Measurements from ENCODE around the gene CSNK2A2.

The CSNK2A2 gene

GRCh38 chr16:58129097-58129936 lies 68.6 kb downstream of the CSNK2A2 start, which contains the start of gene CFAP20:
TSS of gene CFAP20 (minus strand) at chr16:58129381. CDS start at chr16:58129115, 266 bp downstream.
- peak; percentile 96 for DNase-seq

GRCh38 chr16:58128711-58129096 lies 69.2 kb downstream of the CSNK2A2 start:
- no peak for DNase-seq

DNA sequence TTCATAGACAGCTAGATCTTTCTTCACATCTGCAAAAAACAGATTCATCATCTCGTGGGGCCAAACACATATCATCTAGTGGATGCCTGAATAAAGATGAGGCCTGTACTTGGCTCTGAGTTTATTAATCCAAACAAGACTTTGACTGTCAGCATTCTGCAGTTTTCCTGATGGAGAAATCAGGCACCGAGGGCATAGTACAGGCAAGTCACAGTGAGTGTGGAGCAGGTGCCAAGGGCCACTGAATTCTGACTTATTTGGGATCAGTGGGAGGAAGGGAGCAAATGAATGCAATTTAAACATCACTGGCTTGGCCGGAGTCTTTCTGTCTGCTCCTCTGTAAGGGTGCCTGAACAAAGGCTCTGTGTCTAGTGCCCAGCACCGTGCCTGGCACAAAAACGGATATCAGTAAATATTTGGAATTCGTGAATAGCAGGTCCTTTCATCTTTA lies 69.7 kb downstream of the CSNK2A2 start:
- no peak for DNase-seq

DNA sequence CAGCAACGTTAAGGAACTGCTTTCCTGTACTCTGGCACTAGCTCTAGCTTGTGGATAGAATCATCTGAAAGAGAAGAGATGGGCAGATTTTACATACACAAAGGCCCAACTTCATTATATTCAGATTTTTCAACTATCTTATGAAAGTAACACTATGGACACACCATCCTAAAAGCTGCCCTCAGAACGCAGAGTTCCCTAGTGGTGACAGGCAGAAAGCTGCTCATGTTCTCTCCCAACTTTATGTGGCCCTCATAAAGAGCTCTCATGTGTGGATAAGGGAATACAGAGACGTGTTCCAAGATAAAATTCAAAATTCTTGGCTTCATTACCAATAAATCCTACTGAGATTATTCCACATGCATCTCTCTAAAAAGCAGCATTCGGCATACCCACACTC lies 70.3 kb downstream of the CSNK2A2 start:
- no peak for DNase-seq

- DNase-seq = peak; percentile 16
These were observed 70.8 kb downstream of the CSNK2A2 start for GRCh38 chr16:58127033-58127556.

- DNase-seq = no peak
These were observed 71.4 kb downstream of the CSNK2A2 start for GRCh38 chr16:58126451-58126961.

DNA sequence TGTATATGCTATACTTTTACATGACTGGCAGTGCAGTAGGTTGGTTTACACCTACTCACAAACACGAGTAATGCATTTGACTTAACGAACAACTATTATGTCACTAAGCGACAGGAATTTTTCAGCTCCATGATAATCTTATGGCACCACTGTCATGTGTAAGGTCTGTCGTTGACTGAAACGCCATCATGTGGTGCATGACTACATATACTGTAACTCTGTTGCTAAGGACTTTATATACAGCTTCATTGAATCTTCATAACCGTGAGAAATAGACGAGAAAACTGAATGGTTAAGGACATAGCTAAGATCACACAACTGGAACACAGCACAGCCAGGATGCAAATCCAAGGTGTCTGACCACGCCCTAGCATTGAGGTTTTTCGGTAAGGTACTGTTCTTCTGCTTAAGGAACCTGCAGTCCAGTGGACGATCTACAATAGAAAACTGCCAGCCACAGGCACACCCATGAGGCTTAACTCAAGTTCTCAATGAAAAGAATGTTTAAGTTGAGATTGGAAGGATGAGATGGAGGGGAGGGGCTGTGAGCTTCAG lies 72.0 kb downstream of the CSNK2A2 start:
- DNase-seq = no peak

- DNase-seq = no peak
These were observed 72.9 kb downstream of the CSNK2A2 start for GRCh38 chr16:58125041-58125440.

DNA sequence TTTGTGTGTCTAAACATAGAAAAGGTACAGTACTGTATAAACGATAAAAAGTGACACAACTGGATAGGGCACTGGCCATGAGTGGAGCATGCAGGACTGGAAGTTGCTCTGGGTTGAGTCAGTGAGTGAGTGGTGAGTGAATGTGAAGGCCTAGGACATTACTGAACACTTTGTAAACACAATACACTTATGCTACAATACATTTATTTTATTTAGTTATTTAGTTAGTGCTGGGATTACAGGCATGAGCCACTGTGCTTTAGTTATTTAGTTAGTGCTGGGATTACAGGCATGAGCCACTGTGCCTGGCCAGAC lies 73.3 kb downstream of the CSNK2A2 start:
- DNase-seq = no peak

DNA sequence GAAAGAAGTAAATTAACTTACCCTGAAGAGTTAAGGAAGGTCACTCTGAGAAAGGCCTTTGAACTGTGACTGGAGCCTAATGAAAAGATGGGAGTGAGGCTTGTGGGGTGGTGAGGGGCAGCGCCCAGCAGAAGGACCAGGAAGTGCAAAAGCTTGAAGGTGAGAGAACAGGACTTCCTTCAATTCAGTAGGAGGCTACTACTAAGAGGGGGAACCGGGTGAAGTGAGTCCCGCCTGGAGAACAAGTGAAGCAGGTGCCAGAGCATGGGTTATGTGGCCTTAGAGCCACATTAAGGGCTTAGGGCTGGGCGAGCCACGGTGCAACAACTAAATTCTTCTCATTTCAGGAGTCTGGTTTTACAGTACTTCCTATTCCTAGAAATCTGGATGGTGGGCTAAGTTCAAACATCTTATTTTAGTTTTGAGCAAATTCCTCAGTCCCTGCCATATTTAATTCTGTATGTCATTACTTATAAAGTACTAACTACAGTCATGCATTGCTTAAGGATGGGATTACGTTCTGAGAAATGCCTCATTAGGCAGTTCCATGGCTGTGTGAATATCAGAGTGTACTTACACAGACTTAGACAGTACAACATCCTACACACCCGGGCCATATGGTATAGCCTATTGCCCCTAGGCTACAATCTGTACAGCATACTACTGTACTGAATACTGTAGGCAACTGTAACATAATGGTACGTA lies 73.9 kb downstream of the CSNK2A2 start:
- no peak for DNase-seq

GRCh38 chr16:58121132-58121531 lies 76.8 kb downstream of the CSNK2A2 start:
- no peak for DNase-seq

- no peak for DNase-seq
These were observed 77.7 kb downstream of the CSNK2A2 start for GRCh38 chr16:58120234-58120633.

- DNase-seq = peak; percentile 1
These were observed 78.4 kb downstream of the CSNK2A2 start for GRCh38 chr16:58119509-58119845.

DNA sequence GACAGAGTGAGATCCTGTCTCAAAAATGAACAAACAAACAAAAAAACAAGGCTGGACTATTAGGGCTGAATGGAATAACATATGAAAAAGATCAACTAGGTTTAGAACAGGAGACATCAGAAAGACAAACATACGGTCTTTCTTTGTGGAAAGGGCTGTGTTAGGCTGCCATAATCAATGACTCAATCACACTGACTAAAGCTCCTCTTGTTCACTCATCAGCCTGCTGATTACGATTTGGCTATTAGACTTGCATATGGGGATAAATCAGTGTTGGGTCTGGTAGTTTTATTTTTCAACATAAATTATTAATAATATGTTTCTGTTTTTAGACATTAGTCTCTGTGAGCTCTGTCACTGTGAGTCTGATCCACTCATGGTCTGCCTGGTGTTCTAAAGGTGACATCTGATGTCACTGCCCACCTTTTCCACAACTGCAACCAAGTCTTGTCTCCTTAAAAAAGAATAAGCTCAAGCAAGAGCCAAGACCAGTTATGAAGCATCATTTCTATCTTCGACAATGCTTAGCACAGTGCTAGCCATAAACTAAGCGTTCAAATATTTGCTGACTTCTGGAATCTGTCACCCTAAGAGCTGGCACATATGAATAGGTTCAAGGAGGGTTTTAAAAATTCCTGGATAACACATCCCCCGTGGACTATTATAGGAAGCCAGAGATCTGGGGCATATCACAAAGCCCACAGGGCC lies 79.0 kb downstream of the CSNK2A2 start:
- DNase-seq = no peak

DNA sequence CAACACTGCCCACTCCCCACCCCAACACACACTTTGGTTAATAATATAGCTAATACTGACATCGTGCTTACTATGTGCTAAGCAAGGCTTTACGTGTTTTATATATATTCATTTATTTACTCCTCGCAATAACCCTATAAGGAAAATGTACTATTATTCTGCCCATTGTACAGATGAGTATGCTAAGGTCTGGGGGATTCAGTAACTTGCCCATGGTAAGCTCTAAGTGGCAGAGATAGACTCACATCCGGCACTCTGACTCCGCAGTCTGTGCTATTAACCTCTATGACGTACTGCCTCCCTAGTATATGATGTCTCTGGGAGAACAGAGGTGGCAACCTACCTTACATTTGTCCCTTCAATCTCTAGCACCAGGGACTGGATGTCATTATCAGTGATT lies 81.4 kb downstream of the CSNK2A2 start:
- no peak for DNase-seq

GRCh38 chr16:58116081-58116480 lies 81.8 kb downstream of the CSNK2A2 start:
- no peak for DNase-seq

DNA sequence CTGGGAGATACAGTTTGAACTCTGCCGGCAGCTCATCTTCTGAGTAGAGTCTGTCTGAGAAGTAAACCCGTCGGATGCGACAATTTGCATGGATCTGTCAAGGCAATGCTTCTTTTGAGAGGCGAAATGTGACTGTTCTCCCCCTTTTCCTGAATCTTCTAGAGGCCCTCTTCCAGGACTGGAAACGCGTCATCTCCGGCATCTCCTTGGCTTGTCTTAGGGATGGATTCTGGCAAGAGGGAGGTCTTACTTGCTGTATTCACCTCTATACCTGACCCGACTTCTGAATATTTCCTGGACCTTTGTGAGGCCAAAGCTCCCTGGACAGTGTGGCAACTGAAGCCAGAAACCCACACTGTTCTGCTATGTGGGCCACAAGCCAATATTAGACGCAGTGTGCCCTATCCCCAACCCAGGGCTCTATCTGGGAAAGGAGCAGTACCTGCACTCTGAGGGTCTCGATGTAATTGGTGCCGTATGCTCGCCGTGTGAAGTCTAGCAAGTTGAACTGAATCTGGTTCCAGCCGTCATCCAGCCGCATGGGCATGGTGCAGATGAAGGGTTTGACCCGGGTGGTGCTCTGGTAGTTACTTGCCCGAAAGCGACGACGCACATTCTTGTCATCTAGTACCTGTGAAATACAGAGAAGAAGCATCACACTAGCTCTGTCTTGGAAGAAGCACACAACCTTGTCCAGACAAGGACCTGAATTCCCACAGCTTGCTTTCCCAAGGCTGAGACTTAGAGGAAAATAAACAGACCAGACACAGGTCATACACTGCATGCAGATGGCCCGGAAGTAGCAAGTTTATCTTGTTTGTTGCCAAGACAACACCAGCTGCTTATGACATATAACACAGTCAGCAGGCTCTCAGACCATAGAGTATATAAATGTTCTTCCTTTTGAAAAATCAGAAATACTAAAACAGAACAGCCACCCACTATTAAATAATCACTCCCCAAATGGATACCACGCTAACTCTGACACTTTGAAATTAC lies 82.8 kb downstream of the CSNK2A2 start:
- no peak for DNase-seq

GRCh38 chr16:58111302-58111627 lies 86.6 kb downstream of the CSNK2A2 start:
- no peak for DNase-seq

DNA sequence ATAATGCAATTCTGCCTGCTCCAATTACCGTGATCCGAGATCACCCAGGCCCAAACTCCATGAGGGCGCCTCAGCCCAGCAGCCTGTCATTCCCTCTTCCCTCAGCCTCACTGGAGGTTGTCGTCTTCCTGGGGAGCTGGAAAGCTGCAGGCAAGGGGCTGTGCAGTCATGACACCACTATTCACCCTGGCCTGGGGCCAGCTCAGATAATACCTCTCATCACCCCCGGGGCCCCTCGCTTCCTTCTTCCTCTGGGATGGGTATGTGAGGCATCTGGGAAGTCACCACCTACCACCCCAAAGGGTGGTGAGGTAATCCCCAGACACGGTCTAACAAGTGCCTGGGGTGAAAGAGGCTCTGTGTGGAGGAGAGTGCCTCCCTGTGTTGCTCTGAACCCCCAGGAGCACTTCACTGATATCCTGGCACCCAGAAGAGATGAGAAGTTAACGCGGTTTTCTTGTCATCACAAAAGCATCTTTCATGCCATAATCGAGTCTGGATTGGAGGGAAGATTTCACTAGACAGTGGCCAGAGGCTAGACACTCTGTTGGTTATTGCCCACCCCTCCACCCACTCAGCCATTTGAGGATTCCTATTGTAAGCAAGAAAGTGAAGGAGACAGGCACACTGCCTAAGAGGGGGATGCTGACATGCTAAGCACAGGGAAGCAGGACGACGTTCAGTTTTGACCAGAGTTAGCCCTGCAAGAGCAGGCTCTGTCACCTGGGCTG lies 87.2 kb downstream of the CSNK2A2 start:
- no peak for DNase-seq

DNA sequence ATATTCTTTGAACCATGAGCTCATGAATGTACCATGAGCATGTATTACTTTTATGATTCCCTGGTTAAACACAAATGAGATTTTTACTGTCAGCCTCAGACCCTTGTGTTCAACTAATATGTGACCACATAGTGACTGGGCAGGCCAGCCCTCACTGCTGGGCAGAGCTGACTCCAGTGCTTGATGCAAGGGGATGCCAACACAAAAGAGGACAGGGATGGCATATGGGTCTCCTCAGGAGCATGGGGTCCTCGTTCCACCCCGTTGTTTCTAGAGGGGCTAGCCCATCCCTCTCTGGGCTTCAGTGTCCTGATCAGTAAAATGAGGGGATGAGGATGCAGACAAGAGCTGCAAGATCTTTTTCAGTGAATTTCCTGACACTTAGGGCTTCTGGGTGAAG lies 88.0 kb downstream of the CSNK2A2 start:
- DNase-seq = no peak

DNA sequence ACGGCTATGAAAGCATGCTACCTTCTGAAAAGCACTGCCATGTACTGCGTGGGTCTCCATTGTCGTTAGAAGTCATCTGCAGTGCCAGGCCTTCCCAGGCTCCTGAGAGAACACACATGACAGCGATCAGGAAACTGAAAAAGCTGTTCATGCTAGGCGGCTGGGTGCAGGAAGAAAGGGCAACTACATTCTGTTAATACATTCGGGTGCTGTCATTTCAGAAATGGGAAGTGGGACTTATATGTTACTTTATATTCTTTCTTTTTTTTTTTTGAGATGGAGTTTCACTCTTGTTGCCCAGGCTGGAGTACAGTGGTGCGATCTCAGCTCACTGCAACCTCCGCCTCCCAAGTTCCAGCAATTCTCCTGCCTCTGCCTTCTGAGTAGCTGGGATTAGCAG lies 88.6 kb downstream of the CSNK2A2 start:
- DNase-seq = no peak

All from NCI-H2029 (cell line).